ENCODE measurements around the gene SAG. TPM values are rescaled to one million over a fixed set of nuclear protein-coding genes. Genes with fewer than 3 reads are reported as not detected.

Gene SAG
- total and polyA plus RNA-seq, 2 experiments from 2014 or later, result not detected

DNA sequence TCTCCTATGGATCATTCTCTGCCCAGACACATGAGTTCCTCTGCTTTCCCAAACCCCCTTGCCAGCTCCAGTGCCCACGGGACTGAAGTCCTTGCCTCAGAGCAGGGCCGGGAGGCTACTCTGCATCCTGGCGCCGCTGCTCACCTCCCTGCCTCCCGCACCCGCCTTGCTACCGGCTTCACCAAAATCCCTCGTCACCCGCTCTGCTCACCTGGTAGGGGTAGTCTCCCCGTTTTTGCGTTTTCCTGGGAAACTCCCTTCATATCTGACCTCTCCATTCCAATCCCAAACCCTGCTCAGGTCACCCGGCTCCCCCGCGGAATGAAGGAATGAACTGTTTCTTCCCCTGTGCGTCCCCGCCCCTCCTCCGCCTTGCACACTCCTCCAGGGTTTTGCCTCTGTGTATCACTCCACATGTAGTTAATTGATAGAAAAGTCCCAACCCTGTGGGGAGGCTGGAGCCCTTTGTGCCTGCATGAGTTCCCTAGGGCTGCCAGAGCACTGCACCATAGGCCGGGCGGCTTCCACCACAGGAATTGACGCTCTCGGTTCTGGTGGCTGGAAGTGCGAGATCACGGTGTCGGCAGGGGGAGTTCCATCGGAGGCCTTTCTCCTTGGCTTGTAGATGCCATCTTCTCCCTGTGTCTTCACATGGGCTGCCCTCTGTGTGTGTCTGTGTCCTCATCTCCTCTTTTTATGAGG, 44.7 kb downstream of the SAG start:
- H3K4me1 ChIP-seq (ENCODE audit: insufficient read depth), result peaks cover 5% of the 10 kb centered on the region; the same call in 1 of the 2 replicates

More for the DNA sequence above, 44.7 kb downstream of the SAG start:
- Histone ChIP-seq H2AFZ (no peak overlapping the region), H3K27me3 (ENCODE audit: insufficient read depth) (peaks cover 32% of the 10 kb centered on the region), H3K27ac (ENCODE audit: low read depth) (no peak overlapping the region), H3K9me2 (ENCODE audit: insufficient read depth) (no peaks in the 10 kb centered on the region), H3K4me3 (no peak overlapping the region), H3F3A (replicated peaks; ENCODE audit: low read depth) (no peaks in the 10 kb centered on the region), H3K4me2 (no peak overlapping the region), H4K20me1 (replicated peaks; ENCODE audit: insufficient read depth) (peaks cover 14% of the 10 kb centered on the region), H3K36me3 (ENCODE audit: insufficient read depth) (no peaks in the 10 kb centered on the region), H3K79me2 (replicated peaks; ENCODE audit: insufficient read depth) (peaks cover 17% of the 10 kb centered on the region)
- peaks cover 30% of the 10 kb centered on the region for H3K27me3 Mint-ChIP-seq (ENCODE audit: insufficient read depth, low read depth, poor library complexity)
- ATAC-seq (no peak), DNase-seq (ENCODE audit: low spot score) (no peak)
- no peak overlapping the region for H3K27ac Mint-ChIP-seq
- TF ChIP-seq, protein P1, sequence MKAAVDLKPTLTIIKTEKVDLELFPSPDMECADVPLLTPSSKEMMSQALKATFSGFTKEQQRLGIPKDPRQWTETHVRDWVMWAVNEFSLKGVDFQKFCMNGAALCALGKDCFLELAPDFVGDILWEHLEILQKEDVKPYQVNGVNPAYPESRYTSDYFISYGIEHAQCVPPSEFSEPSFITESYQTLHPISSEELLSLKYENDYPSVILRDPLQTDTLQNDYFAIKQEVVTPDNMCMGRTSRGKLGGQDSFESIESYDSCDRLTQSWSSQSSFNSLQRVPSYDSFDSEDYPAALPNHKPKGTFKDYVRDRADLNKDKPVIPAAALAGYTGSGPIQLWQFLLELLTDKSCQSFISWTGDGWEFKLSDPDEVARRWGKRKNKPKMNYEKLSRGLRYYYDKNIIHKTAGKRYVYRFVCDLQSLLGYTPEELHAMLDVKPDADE (IDR thresholded peaks at IDR 0.05), result no peak
- TF ChIP-seq, protein P2, sequence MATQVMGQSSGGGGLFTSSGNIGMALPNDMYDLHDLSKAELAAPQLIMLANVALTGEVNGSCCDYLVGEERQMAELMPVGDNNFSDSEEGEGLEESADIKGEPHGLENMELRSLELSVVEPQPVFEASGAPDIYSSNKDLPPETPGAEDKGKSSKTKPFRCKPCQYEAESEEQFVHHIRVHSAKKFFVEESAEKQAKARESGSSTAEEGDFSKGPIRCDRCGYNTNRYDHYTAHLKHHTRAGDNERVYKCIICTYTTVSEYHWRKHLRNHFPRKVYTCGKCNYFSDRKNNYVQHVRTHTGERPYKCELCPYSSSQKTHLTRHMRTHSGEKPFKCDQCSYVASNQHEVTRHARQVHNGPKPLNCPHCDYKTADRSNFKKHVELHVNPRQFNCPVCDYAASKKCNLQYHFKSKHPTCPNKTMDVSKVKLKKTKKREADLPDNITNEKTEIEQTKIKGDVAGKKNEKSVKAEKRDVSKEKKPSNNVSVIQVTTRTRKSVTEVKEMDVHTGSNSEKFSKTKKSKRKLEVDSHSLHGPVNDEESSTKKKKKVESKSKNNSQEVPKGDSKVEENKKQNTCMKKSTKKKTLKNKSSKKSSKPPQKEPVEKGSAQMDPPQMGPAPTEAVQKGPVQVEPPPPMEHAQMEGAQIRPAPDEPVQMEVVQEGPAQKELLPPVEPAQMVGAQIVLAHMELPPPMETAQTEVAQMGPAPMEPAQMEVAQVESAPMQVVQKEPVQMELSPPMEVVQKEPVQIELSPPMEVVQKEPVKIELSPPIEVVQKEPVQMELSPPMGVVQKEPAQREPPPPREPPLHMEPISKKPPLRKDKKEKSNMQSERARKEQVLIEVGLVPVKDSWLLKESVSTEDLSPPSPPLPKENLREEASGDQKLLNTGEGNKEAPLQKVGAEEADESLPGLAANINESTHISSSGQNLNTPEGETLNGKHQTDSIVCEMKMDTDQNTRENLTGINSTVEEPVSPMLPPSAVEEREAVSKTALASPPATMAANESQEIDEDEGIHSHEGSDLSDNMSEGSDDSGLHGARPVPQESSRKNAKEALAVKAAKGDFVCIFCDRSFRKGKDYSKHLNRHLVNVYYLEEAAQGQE (IDR thresholded peaks at IDR 0.05; ENCODE audit: unreplicated experiment), result no peak
- TF ChIP-seq, protein P3, sequence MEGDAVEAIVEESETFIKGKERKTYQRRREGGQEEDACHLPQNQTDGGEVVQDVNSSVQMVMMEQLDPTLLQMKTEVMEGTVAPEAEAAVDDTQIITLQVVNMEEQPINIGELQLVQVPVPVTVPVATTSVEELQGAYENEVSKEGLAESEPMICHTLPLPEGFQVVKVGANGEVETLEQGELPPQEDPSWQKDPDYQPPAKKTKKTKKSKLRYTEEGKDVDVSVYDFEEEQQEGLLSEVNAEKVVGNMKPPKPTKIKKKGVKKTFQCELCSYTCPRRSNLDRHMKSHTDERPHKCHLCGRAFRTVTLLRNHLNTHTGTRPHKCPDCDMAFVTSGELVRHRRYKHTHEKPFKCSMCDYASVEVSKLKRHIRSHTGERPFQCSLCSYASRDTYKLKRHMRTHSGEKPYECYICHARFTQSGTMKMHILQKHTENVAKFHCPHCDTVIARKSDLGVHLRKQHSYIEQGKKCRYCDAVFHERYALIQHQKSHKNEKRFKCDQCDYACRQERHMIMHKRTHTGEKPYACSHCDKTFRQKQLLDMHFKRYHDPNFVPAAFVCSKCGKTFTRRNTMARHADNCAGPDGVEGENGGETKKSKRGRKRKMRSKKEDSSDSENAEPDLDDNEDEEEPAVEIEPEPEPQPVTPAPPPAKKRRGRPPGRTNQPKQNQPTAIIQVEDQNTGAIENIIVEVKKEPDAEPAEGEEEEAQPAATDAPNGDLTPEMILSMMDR (conservative IDR thresholded peaks at IDR 0.05; ENCODE audit: low read depth in 2 of 2), result no peak
- TF ChIP-seq JUNB (IDR thresholded peaks at IDR 0.05; ENCODE audit: unreplicated experiment) (no peak), EZH2phosphoT487 (IDR thresholded peaks at IDR 0.05; ENCODE audit: unreplicated experiment) (no peak), STAT1 (IDR thresholded peaks at IDR 0.05; ENCODE audit: unreplicated experiment) (no peak), ZNF114 (CRISPR knock-in tag; IDR thresholded peaks at IDR 0.05) (no peak), ZNF331 (CRISPR knock-in tag; IDR thresholded peaks at IDR 0.05; ENCODE audit: low read depth) (no peak), NANOG (IDR thresholded peaks at IDR 0.05; ENCODE audit: borderline replicate concordance) (no peak), CREB1 (CRISPR knock-in tag; IDR thresholded peaks at IDR 0.05; ENCODE audit: low read depth) (no peak), POLR2AphosphoS5 (IDR thresholded peaks at IDR 0.05; ENCODE audit: low read depth) (no peak)
- no peaks in the 10 kb centered on the region for H3K36me3 Mint-ChIP-seq (ENCODE audit: low read depth)
- peaks cover 18% of the 10 kb centered on the region for H3K4me1 Mint-ChIP-seq
- H3K4me3 Mint-ChIP-seq, result no peak overlapping the region
- no peaks in the 10 kb centered on the region; the same call in 2 of the 3 replicates for H3K9me3 Mint-ChIP-seq
